Activated CD4-positive, alpha-beta T cell treated with anti-CD3 and anti-CD28 coated beads for 48 hours (primary cell): Measurements from ENCODE around the gene STARD4.

Experiments
- DNase-seq: peaks from one replicate; pipeline ENCODE4 v3.0.0-alpha.2; 2020

STARD4 gene, protein sequence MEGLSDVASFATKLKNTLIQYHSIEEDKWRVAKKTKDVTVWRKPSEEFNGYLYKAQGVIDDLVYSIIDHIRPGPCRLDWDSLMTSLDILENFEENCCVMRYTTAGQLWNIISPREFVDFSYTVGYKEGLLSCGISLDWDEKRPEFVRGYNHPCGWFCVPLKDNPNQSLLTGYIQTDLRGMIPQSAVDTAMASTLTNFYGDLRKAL

GRCh38 chr5:111512375-111513130 lies at the start of gene STARD4:
TSS of gene STARD4 (minus strand) at chr5:111512535. CDS start at chr5:111507433, 5,102 bp downstream.
- peak; percentile 95 for DNase-seq

GRCh38 chr5:111559680-111560079 lies 47.3 kb upstream of the STARD4 start:
- no peak for DNase-seq

- DNase-seq: no peak
These were observed 45.4 kb upstream of the STARD4 start for GRCh38 chr5:111557686-111558085.

DNA sequence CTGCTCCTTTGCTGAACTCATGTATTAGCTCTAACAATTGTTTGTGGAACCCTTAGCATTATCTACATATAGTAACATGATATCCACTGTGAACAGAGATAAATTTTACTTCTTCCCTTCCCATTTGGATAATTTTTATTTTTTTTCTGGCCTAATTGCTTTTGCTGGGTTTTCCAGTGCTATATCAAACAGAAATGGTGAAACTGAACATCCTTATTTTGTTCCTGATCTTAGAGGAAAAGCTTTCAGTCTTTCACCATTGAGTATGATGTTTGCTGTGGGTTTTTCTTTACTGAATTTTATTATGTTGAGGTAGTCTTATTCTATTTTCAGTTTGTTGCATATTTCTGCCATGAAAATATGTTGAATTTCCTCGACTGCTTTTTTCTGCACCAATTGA lies 44.8 kb upstream of the STARD4 start:
- no peak for DNase-seq

GRCh38 chr5:111556501-111556900 lies 44.2 kb upstream of the STARD4 start:
- DNase-seq: no peak

GRCh38 chr5:111555760-111556159 lies 43.4 kb upstream of the STARD4 start:
- no peak for DNase-seq

DNA sequence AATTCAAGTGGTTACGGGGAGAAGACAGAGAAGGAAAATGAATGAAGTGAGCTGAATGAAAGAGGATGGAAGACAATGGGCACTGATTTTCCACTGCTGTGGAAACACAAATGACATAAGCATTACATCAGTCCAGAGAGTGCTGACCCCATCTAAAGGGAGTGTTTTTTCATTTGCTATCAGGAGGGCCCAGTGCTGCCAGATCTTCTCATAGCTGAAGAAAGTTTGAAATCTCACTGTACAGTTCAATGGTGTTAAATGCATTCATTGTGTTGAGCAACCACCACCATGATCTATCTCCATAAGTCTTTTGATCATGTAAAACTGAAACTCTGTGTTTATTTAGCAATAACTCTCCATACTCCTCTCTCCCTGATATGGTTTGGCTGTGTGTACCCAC lies 41.5 kb upstream of the STARD4 start:
- no peak for DNase-seq

DNA sequence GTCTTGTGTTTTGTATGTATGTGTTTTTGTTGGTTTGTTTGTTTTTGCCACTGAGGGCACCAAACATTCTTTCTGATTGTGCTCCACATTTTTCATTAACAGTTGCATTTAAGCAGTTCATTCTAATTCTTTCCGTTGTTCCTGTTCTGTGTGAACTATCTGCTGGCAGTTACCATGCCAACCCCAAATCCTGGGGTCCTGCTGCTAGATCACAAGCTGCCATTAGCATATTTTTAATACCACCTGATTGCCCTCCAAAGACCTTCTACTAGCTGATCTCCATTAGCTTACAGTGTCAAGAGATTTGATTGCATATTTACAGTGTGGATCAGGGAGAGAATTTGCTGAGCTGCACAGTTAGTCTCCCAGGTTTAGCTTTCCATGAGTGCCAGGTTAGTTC lies 40.6 kb upstream of the STARD4 start:
- no peak for DNase-seq

GRCh38 chr5:111552492-111552891 lies 40.2 kb upstream of the STARD4 start:
- no peak for DNase-seq

GRCh38 chr5:111551569-111552275 lies 39.4 kb upstream of the STARD4 start:
- DNase-seq: no peak

GRCh38 chr5:111551161-111551560 lies 38.8 kb upstream of the STARD4 start:
- DNase-seq: no peak

- DNase-seq: peak; percentile 82
These were observed 38.1 kb upstream of the STARD4 start for GRCh38 chr5:111550282-111551020.

DNA sequence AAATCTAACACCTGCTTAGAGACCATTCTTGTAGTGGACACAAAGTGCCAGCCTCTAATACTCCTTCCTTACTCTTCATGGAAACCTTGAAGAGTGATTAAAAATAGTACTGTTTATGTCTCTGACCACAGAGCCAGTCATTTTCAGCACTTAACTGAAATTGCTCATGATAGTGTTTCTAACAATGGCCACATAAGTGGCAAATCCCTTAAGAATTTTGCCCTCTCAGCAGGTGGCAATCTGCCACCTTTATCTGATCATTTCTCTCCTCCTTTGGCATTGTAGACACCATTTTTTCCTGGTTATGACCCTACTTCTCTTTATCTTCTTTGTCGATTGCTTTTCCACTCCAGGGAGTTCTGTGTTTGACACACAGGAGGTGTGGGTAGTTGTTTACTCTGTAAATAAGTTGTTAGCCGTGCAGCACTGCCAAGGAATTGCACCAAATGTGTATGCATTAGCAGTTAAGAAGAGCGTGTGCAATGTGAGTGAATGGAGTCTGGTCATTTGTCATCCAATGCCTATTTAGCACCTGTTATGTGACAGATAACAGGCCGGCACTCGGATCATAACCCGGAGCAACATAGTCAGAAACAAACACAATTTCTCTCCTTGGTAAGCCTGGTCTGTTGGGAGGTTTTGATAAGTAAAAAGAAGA lies 36.8 kb upstream of the STARD4 start:
- DNase-seq: no peak

- DNase-seq: no peak
These were observed 36.1 kb upstream of the STARD4 start for GRCh38 chr5:111548348-111548950.

DNA sequence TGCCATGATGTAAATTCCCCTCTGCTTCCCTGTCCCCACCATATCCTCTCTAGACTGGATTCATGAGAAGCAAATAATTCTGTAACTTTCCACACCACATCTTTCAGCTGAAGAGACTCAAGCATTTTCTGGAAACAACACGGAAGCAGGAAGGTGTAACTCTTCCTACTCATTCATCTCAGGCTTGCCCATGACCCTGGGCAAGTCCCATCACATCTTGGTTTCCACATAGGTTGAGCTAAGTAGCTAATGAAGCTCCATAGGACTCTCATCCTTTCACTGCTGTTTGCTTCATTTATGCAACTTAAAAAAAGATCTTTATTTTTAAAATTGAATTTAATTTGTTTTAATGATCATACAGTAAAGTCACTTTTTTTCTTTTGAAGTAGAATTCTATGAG lies 32.7 kb upstream of the STARD4 start:
- no peak for DNase-seq

DNA sequence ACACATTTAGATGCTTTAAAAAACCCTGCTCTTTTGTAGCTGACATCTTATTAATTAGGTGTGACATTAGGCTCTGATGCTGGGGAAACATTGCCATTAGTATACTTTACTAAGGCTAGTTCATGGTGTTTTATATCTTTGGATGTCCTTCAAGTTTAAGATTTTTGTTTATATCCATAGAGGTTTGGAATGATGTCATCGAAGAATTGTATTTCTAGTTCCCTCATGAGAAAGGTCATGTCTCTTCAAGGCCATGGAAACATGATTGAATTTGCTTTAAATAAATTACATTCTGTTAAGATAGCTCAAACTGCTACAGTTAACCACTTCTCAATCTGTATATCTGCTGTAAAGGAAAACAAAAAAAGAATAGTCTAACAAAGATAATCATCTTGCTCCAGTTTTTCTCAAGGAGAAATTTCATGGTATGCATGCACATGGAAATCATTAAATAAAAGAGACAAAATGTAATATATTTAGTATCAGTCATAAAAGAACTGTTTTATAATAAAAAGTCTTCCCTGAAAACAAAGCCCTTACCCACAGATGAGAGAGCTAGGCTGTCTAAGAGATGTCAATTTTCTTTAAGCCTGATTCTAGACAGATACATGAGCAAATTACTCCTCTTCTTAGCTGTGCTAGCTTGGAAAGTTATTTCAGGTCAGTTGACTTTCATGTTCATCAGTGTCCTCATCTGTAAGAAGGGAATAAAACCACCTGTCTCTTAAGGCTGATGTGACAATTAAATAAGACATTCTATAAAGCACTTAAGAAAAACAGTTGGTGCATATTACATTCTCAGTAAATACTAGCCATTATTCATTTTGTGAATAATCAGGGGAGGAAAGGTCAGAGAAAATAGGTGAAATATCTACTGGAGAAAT lies 25.0 kb upstream of the STARD4 start:
- no peak for DNase-seq

DNA sequence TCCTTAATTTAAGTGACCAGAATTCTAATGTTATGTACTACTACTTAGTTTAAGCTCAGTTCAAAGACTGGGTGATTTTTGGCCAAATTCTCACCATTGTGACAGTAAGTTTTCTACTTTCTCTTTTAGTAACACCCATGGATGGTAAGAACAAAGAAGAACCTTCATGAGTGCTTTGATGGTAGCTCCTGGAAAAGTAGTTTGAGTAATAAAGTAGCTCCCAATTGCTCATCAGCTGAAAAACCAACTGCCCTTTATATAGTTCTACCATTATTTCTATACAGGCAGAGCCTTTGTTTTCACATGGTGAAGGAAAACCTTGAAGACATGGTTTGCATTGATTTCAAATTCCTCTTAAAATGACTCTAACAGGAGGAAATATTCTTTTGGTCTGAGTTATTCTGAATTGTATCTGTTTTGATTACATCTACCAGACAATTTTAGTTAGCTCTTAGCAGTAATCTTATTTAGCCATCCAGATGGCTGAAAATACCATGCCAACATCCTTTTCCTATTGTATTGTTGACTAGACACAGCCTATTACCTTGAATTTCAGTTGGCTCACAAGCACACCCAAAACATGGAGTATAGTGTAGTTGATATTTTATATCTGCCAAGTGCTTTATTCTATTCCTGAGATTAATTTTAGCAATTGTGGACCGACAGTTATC lies 23.7 kb upstream of the STARD4 start:
- DNase-seq: no peak

DNA sequence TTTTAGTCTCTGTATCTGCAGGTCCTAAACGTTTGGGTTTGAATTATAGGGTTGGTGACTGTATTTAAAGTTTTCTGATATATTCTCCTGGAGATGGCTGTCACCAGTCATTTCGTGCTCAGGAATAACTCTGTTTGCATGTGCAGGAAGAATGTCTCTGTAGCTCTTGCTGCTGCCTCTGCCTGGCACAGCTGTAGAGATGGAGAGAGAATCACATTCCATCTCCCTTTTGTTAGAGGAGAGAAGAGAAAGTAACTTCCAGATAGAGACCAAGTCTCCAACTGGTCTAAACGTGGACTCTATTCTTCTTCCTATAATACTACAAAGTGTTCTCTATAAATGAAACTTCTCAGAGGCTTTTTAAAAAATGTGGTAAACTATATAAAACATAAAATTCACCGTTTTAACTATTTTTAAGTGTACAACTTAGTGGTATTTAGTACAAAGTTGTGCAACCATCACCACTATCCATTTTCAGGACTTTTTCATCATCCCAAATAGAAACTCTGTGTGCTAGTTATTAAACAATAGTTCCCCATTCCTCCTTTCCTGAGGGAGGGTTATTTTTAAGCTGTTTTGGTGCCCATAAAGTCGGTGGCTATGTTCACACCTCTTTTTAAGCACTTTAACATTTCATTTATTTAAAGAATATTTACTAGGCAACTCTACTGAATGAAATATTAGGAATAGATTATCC lies 20.7 kb upstream of the STARD4 start:
- no peak for DNase-seq

GRCh38 chr5:111530298-111530740 lies 18.0 kb upstream of the STARD4 start:
- DNase-seq: peak; percentile 80

- no peak for DNase-seq
These were observed 15.7 kb upstream of the STARD4 start for GRCh38 chr5:111528056-111528455.
